GM19043 (cell line): ENCODE results near the gene PLPPR2.
"Not testable (repeated sequence)": the region's sequence is repeated elsewhere in the genome, so short reads cannot be mapped to it uniquely, and the experiment has no call there.

Experiments used
- ATAC-seq: cut with Tn5 transposase; IDR thresholded peaks from one replicate; pipeline ENCODE4 v1.9.1; 2021; ENCODE audit warnings: low read depth; ENCODE audit not compliant: unreplicated experiment

Gene PLPPR2

DNA sequence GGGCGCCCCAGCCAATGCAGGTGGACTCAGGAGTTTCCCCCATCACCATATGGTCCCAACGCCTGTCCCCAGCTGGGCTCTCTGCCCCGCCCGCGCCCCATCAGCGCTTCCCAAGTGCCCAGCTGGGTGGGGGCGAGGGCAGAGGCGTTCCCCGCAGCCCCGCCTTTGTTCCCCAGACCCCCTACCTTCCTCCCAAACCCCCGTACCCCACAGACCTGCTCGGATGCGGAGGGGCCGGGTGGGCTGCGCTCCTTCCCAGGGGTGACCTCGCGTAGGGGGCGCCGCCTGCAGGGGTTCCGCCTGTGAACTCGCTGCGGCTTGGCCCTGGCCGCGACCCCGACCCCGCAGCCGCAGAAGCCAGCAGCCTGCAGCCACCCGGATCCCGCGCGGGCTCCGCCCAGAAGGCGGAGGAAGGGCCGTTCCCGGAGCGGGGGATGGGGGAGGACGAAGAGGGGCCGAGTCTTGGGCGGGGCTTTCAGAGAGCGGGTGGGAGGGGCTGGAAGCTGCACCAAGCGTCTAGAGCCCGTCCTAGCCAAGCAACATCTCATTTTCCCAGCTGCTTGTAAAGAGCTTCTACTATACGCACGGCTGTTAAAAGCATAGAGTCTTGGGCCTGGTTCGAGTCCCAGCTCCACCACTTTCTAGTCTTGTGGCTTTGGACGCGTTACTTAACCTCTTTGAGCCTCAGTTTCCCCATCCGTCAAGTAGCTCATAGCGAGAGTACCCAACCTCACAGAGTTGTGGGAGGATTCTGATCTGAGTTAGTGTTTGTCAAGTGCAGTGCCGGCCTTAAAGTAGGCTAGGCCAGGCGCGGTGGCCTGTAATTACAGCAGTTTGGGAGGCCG lies 15.8 kb upstream of the PLPPR2 start, which contains the start of gene RAB3D:
Gene RAB3D (minus strand): TSS at position 404 of the 845 bp plus-strand sequence. CDS start 2,258 bp downstream, outside the sequence.
- ATAC-seq: peak; percentile 89

- not testable (repeated sequence) for ATAC-seq
Measured at GRCh38 chr19:11340099-11340467, 15.1 kb upstream of the PLPPR2 start.

DNA sequence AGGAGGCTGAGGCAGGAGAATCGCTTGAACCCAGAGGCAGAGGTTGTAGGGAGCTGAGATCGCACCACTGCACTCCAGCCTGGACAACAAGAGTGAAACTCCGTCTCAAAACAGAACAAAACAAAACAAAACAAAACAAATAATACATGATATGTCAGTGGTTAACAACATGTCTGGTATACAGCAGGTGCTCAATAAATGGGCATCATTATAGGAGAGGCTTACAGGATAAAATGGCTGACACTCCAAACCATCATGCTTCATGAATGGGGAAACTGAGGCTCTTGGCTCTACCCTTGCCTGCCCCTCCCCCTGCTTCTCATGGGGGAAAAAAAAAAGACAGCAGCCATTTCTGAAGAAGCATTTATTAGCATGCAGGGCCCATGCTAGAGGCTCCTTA lies 12.8 kb upstream of the PLPPR2 start:
- ATAC-seq: no peak

DNA sequence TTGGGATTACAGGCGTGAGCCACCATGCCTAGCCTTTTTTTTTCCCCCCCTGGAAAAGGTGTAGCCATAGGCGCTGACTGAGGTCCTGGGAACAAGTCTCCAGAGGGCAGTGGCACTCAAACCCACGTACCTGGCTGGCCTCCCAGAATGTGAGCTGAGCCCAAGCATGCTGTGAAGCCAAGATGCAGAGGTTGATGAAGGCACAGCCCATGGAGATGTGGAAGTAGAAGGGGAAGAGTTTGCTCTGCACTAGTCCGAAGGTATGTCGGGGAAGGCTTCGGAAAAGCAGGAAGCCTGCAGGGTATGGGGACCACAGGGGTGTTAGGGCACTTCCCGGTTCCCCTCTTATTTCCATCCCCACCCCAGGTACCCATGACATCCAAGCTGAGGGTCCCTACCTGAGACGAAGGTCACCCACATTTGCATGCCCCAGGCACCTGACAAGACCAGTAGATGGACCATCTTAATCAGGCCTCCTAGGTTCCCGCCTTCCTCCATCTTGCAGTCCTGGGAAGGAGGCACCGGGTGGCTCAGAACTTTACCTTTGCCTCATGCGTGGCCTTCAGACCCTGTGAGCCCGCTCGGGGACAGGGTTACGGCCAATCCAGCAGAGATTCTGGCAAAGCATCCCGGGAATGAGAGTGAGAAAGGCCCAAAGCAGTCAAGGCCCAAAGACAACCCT lies 10.0 kb upstream of the PLPPR2 start:
- ATAC-seq: no peak

DNA sequence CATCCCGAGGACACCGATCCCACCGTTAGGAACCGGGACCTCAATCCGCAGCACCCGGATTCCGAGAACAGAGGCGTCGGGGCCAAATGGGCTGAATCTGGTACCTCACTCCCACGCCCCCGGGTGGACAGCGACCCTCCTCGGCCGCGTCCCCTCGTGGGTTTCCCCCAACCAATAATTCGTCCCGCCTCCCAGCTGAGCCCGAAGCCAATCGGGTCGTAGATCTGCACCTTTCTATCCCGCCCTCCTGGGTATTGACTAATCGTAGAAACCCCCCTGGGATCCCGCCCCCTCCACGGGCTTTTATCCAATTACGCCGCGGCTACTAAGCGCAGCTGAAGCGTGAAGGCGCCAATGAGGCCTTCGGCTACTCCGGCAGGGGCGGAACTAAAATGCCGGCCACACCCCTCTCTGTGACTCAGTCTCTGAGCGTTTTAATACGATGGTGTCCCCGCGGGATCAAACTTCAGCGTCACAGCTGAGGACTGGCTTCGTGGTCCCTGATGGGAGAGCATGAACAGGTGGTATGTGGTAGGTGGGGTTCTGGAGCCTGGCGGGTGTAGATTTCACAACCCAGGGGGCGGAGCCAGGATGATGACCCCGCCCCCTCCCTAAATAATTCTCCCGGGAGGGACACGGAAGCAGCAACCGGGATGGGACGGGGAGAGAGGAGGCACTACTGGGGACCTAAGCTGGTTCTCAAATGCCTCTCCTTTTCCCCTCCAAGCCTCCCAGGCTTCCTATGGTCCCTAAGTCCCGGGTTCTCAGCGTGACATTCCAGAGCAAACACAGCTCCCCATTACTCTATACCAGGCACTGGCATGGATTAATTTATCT lies 8.9 kb upstream of the PLPPR2 start, which contains the start of the genes CCDC159 and TMEM205:
Gene CCDC159 (plus strand): TSS at position 416 of the 837 bp plus-strand sequence. CDS start 88 bp downstream, at position 504.
Gene TMEM205 (minus strand): TSS at position 165 of the 837 bp plus-strand sequence. CDS start 649 bp downstream, outside the sequence.
- peak; percentile 77 for ATAC-seq

DNA sequence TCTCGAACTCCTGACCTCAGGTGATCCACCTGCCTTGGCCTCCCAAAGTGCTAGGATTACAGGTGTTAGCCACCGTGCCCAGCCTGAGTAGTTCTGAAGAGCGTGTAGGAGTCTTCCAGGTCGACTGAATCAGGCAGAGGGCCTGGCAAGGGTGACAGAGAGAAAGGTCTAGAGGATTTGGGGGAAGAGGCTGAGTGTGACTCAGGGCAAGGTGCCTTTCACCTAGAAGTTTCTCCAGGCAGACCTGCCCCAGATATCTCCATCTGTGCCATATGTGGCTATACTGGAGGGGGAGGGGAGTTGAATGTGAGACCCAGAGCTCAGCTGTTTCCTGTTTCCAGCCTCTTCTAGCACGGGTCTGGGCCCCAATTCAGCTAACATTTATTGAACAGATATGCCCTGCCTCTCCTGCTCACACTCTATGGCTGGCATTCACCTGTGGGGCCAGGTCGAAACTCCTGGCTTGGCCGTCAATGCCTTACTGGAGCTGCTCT lies 7.6 kb upstream of the PLPPR2 start:
- ATAC-seq: no peak

GRCh38 chr19:11349171-11349570 lies 6.1 kb upstream of the PLPPR2 start:
- no peak for ATAC-seq

DNA sequence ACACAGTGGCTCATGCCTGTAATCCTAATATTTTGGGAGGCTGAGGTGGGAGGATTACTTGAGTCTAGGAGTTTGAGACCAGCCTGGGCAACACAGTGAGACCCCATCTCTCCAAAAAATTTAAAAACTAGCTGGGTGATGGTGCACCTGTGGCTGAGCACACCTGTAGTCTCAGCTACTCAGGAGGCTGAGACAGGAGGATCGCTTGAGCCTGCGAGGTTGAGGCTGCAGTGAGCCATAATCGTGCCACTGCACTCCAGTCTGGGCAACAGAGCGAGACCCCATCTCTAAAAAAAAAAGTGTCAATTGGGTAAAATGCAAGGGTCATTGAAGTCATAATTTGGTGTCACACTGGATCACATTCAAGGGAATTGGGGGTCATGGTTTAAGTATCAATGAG lies 1.1 kb upstream of the PLPPR2 start:
- ATAC-seq: not testable (repeated sequence)

DNA sequence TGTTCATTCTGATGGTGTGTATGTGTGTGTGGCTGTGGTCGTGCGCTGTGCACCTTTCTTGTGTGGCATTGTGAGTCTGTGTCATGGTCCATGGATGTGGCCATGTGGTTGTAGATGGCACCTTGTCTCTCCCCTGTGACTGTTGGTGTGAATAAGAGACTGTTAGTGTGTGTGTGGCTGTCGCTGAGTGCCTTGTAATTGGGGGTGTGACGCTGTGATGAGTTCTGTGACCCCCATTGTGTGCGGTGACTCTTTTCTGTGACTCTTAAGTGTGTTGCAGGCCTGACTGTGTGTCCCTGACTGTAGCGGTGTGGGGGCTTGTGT lies 804 bp downstream of the PLPPR2 start:
- no peak for ATAC-seq

DNA sequence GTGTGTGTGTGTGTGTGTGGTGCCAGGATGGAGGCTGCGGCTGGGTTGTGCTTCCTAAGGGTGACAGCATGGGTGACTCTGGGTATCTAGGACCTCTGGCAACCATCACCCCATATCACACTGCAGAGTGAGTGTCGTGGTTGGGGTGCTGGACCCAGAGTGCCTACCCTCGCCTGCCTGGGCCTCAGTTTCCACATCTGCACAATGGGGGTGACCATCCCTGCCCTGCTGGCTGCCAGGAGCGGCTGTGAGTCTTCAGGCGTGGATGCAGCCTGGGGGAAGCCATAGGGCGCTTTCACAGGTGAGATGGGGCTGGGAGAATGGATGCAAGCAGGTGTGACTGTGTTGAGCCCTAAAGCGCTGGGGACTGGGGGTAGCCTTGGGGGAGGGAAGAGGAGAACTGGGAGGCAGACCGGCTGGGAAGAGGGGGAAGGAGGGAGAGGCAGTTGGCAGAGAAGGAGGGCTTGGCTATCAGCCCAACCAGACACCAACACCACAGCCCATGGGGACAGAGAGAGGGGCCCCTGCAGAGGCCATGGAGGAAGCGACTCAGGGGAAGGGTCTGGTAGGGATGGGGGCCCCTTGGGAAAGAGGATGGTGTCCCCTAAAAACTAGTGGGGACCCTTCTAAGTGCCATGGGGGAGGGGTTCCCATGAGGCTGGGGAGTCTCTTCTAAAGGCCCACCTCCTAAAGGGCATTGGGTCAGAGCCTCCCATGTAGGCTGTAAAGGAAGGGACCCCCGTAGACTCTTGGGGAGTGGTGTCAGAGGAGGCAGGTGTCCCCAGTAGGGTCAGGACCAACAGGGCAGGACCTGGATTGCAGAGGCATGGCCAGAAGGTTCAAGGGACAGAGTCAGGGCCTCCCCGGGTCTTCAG lies 1.7 kb downstream of the PLPPR2 start:
- no peak for ATAC-seq

GRCh38 chr19:11359421-11359820 lies 4.2 kb downstream of the PLPPR2 start:
- ATAC-seq: no peak

- no peak for ATAC-seq
Measured at GRCh38 chr19:11361037-11361770, 6.0 kb downstream of the PLPPR2 start.

- ATAC-seq: no peak
Measured at GRCh38 chr19:11361771-11362731, 6.8 kb downstream of the PLPPR2 start.

- ATAC-seq: no peak
Measured at GRCh38 chr19:11363881-11364280, 8.6 kb downstream of the PLPPR2 start.

DNA sequence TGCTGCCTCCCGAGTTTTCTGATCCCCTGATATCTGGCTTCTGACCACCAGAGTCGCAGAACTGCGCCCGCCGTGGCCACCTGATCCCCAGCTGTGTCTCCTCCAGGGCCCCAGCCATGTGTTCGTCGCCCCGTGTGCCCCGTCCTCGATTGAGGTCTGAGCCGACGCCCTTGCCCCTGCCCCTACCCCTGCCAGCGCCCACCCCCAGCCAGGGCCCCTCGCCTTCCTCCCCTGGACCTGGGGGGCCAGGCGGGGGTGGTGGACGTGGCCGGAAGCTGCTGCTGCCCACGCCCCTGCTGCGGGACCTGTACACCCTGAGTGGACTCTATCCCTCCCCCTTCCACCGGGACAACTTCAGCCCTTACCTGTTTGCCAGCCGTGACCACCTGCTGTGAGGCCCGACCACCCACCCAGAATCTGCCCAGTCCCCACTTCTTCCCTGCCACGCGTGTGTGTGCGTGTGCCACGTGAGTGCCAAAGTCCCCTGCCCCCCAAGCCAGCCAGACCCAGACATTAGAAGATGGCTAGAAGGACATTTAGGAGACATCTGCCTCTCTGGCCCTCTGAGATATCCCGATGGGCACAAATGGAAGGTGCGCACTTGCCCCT lies 9.2 kb downstream of the PLPPR2 start:
- no peak for ATAC-seq

DNA sequence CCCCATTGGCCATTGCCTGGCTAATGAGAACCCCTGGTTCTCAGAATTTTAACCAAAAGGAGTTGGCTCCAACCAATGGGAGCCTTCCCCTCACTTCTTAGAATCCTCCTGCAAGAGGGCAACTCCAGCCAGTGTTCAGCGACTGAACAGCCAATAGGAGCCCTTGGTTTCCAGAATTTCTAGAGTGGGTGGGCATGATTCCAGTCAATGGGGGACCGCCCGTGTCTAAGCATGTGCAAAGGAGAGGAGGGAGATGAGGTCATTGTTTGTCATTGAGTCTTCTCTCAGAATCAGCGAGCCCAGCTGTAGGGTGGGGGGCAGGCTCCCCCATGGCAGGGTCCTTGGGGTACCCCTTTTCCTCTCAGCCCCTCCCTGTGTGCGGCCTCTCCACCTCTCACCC lies 9.7 kb downstream of the PLPPR2 start:
- ATAC-seq: no peak

GRCh38 chr19:11365557-11366117 lies 10.4 kb downstream of the PLPPR2 start:
- ATAC-seq: no peak
